KG1 (cell line): ENCODE measurements around the gene CACNG7.
"Not testable (repeated sequence)": the region's sequence is repeated elsewhere in the genome, so short reads cannot be mapped to it uniquely, and the experiment has no call there.

Source experiments
- DNase-seq: peaks from one replicate; lab custom pipeline; 2025; lab: John Stamatoyannopoulos, UW

The CACNG7 gene

DNA sequence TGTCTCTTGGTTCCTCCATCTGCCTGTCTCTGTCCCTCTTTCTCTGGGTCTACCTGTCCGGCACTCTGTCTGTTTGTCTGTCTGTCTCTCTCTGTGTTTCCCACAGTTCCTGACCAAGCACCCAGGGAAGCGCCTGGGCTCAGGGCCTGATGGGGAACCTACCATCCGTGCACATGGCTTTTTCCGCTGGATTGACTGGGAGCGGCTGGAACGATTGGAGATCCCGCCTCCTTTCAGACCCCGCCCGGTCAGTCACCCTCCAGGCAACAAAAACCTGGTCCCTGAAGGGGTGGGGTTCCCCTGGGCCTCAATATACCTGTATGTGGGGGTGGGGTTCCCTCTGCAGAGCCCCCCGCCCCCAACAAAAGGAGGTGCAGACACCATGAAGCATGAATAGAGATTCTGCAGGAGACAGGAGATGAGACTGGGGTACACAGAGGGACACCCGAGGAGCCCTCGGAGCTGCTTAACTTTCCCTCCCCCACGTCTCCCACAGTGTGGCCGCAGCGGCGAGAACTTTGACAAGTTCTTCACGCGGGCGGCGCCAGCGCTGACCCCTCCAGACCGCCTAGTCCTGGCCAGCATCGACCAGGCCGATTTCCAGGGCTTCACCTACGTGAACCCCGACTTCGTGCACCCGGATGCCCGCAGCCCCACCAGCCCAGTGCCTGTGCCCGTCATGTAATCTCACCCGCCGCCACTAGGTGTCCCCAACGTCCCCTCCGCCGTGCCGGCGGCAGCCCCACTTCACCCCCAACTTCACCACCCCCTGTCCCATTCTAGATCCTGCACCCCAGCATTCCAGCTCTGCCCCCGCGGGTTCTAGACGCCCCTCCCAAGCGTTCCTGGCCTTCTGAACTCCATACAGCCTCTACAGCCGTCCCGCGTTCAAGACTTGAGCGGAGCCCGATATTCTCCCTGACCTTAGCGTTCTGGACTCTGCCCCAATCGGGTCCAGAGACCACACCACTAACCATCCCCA lies 2.6 kb upstream of the CACNG7 start:
- no peak for DNase-seq

DNA sequence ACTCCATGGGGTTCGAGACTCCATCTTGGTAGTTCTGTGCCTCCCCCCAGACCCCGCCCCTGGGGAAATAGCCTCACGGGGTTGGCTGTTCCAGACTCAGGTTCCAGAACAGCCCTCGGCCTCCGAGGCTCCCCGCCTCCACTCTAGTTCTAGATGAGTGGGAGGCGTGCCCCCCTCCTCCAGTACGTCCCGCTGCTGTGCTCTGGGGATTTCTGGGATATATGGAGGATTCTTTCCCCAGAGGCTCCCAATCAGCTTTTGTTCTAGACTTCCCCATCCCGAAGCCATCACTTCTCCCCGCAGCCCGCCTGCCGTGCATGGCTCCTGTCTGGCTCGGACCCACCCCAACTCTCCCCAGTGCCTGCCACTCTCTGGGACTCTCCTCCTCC lies 1.9 kb upstream of the CACNG7 start:
- DNase-seq = no peak

DNA sequence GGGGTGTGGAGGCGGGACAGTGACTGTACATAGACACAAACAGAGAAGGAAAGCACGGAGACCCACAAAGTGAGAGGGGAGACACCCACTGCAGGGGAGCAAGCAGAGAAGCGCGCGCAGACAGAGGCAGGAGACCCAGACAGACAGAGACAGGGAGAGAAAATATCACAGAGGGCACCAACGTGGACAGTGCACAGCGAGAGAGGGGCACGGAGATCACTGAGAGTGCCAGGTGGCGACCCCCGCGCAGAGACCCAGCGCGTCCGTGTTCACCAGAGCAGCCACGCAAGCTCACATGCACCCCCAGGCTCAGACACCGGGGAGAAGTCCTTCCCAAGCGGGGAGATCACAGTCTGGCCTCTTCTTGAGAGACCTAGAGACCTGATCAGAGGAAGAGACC lies 1.4 kb upstream of the CACNG7 start:
- DNase-seq = no peak

DNA sequence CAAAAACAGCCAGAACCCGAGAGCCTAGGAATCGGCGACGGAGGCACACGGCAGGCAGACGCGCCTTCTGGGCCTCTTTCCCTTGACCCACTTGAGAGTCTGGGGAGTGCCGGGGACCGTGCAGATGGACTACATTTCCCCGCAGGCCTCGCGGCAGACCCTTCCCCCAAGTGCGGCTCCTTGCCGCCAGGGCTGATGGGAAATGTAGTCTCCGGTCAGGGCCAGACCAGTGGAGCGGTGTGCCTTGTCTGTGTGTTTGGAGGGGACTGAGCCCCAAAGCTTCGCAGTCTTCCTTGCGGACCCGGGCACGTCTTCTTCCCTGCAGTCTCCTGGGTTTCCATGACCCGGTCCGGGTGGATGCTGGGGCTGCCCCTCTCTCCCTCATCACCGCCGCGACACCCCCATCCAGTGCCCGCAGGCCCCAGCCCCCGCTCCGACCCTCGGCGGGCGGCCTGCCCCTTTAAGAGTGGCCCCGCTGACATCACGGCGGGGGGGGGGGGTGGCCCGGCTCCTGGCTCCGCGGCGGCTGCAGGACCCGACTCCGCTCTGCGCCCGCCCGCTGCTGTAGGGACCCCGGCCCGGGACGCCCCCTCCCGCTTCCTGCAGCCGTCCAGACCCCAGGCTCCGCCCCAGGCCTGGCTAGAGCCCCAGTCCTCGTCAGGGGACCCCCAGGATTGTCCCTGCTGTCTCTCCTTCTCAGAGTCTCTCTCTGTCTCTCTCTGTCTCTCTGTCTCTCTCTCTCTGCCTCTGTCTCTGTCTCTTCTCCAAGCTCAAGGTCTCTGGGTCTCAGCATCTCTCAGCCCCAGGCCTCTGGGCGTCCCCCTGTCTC lies 758 bp upstream of the CACNG7 start:
- peak; percentile 3 for DNase-seq

DNA sequence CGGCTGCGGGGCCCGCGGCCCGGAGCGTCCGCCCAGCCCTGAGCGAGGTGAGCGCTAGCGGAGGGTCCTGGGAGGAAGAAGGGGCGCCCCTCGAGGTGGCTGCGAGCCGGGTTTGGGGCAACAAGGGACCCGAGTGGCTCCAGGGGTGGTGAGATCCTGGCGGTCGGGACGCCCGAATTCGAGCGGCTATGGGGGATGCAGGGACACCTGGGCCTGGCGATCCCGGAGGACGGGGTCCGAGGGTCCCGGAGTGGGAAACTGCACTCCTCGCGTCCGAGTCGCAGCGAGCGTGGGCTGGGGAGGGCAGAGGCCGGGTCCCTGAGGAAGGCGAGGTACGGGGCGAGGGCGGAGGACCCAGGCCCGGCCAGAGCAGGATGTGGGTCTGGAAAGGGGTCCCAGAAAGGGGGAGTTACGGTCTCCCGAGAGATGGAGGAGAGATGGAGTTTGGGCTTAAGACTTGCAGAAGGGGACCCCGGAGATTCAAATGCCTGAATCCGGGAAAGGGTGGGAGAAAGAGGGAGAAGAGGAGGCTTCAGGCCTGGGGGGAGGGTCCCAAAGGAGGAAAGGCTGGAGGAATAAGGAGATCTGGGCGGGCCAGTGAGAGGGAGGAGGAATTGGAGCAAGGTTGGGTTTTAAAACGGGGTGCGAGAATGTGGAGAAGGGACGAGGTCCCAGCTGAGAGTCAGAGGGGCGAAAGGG lies 542 bp downstream of the CACNG7 start:
- DNase-seq = no peak

DNA sequence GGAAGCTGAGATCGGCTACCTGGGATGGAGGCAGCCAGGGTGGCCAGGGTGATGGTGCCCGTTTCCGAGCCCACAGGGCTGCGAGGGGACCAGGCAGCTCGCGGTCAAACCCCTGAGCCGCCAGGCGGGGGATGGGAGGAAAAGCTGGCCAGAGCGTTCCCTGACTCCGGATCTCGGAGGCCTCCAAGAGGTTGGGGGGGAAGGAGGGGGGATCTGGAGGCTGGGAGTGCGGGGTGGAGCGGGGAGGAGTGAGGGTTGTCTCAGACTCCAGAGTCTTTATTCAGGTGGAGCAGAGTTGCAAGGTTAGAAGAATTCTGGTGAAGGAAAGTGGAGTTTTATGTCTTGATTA lies 1.1 kb downstream of the CACNG7 start:
- no peak for DNase-seq

DNA sequence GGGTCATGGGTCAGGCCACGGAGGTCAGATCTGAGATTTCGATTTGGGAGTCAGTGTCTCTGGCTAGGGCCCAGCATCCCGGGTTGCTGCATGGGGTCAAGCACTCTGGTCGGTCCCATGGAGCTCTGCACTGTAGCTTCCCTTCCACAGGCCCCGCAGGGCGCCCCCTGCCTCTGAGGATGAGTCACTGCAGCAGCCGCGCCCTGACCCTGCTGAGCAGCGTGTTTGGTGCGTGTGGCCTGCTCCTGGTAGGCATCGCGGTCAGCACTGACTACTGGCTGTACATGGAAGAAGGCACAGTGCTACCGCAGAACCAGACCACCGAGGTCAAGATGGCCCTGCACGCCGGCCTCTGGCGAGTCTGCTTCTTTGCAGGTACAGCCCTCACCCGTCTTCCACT lies 3.6 kb downstream of the CACNG7 start:
- no peak for DNase-seq

DNA sequence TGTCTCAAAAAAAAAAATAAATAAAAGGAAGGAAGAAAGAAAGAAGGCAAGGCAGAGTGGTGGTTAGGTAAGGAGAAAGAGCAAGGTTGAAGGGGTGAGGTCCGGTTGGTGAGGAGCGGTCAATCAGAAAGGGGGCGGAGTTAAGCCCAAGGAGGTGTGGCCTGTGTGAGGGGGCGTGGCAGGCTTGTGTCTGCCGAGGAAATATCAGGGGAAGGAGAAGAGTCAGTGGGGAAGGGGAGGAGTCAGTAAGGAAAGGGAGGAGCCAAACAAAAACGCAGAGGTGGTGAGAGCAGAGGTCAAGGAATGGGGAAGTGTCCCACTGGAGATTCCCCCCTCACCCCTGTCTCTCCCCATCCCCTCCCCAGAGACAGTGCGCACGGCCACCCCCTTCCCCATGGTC lies 5.9 kb downstream of the CACNG7 start:
- DNase-seq = no peak

DNA sequence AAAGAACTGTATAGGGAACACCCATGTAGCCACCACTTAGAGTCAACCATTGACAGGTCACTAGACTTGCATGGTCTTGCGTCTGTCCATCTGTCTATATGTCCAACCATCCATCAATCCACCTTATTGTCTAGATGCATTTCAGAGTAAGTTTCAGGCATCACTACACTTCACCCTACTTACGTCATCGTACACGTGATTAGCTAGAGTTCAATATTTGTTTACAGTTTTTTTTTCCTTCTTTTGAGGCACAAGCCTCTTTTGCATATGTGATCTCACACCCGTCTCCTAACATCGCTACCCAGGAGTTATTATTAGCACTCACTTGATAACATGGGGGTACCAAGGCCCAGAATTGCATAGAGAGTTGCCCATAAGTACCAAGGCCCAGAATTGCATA lies 6.9 kb downstream of the CACNG7 start:
- DNase-seq = no peak

DNA sequence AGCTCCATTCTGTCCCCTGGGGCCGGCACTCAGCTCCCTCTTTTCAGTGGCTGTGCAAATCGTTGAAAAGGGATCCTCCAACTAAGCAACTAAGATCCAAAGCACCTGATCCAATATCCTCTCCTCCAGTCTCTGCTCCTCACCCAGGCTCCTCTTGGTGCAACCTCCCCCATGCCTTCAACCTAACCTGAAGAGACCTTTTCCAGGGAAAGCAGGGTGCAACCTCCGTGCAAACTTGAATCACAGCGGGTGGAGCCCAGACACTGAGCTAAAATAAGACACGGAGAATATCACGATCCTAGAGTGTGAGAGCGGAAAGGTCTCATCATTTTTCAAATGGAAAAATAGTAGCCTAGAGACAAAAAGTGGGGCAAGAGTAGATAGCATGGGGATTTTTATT lies 8.3 kb downstream of the CACNG7 start:
- no peak for DNase-seq

DNA sequence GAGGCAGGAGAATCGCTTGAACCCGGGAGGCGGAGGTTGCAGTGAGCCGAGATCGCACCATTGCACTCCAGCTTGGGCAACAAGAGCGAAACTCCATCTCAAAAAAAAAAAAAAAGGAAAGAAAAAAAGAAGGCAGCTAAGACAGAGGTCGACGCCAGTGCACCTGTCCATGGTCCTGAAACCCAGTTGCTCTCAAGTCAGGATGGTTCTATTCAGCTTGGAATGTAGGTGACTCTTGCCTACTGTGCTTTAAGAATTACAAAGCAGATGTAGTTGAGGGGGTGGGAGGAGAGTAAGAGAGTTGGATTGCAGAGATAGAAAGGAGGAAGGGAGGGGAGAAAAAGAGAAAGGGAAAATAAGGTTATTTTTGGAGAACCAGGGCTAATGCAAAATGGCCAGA lies 18.7 kb downstream of the CACNG7 start:
- DNase-seq = peak; percentile 3

DNA sequence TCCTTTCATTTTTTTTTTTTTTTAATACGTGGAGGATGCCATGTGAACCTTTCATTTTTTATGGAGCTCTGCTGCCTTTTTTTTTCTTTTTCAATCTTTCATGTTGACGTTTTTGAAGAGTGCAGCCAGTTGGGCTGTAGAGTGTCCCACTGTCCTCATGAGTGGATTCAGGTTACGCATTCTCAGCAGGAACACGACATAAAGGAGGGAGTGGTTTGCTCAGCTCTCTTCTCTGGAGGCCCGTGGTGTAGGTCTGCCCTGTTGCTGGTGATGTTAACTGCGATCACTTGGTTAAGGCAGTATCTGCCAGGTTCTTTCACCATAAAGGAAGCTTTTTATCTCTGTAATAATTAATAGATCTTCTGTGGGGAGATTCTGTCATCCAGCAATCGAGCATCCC lies 27.0 kb downstream of the CACNG7 start:
- DNase-seq = no peak

DNA sequence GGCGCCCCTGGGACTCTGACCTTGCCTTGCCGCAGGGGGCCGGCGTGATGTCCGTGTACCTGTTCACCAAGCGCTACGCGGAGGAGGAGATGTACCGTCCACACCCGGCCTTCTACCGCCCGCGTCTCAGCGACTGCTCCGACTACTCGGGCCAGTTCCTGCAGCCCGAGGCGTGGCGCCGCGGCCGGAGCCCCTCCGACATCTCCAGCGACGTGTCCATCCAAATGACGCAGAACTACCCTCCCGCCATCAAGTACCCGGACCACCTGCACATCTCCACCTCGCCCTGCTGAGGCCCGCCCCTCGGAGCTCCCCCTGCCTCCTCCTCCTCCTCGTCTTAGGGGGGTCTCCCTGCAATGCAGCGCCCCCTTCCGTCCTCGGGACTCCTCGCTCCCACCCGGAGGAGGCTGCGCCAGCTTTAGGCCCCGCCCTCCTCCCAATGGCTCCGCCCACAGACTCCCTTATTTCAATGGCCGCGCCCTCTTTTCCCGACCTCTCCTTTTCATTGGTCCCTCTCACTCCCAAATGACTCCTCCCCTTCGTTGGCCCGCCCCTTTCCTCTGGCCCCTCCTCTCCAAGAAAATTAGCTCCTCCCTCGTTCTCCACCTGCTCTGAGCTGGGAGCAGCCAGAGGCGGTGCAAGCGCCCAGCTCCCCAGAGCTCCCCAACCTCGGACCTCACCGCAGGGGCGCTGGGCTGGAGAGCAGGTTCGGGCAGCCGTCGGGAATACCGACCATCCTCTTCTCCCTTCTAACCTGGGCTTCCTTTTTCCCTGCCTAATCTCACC lies 33.1 kb downstream of the CACNG7 start:
- DNase-seq = no peak

DNA sequence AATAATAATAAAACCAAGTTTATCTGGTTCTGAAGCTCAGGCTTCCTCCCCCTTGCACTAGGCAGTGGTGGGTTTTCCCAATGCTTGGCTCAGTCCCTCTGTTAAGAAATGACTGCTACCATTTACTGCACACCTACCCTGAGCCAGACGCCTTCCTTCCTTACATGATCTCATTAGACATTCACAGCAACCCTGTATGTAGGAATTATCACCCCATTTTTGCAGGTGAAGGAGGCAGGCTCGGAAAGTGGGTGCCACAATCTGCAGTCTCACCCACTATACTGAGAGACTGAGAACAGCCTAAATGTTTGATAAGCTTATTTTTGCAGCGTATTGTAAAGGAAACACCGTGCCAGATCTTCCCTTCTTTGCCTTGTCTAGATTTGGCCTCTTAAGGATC lies 35.3 kb downstream of the CACNG7 start:
- no peak for DNase-seq

DNA sequence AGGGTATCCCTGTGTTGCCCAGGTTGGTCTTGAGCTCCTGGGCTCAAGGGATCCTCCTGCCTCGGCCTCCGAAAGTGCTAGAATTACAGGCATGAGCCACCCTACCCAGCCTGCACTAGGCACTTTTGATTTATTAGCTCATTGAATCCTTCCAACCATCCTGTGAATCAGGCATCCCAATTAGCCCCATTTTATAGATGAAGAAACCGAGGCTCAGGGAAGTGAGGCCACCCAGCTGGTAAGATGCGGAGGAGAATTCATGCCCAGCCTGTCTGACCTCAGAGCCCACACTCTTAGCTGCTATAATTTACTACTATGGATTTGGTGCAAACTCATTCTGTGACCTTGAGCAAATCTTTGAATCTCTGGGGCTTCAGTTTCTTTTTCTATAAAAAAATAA lies 35.9 kb downstream of the CACNG7 start:
- no peak for DNase-seq

DNA sequence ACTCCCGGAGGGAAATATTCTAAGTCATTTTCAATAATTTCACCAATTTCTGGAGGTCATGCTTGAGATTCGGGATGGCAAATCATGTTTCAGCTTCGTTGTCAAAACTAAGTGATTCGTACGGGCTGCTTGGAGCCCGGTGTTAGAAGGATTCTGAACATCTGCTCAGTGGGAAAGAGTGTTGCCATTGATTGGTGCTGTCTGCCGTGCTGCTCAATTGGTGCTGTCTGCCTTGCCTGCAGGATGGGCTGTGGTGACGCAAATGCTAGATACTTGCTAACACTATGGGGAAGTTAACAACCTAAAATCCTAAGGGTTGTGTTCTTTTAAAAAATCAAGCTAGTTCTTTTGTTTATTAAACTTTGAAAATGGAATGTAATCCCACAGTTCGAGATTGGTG lies 36.4 kb downstream of the CACNG7 start:
- DNase-seq = no peak

DNA sequence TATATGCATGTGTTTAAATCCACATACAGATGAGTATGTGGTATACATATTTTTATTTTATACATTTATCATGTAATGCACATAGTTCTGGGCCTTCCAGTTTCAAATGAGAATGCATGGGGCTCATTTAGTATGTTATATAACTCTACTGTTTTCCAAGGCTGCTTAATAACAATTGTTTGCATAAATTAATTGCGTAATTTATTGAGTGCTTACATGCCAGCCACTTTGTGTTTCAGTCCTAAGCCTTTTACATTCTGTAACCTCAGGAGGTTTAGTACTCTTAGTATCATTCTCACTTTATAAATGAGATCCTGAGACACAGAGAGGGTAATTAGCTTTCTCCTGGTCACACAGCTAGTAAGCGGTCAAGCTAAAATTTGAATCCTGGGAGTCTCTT lies 36.9 kb downstream of the CACNG7 start:
- DNase-seq = no peak

DNA sequence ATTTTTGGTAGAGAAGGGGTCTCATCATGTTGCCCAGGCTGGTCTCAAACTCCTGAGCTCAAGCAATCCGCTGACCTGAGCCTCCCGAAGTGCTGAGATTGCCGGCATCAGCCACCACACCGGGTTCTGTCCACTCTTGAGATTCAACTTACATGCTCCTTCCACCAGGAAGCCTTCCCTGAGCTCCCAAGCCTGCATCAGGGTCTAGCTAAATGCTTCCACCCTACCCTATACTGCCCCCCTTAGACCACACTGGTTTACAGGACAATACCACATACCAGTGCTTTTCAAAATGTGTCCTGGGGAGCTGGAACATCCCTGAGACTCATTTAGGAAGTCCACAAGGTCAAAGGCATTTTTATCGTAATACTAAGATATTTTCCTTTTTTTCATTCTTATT lies 38.5 kb downstream of the CACNG7 start:
- no peak for DNase-seq

DNA sequence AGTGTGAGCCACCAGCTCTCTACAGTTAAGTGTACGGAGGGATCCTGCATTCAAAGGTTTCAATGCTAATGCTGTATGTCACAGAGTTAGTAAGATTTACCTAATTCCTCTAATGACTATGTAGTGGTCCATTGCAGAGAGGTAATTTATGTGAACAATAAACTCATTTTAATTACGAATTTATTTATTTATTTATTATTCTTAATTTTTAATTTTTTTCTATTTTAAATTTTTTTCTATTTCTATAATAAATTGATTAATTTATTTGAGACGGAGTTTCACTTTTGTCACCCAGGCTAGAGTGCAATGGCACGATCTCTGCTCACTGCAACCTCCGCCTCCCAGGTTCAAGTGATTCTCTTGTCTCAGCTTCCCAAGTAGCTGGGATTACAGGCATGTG lies 39.5 kb downstream of the CACNG7 start:
- not testable (repeated sequence) for DNase-seq

DNA sequence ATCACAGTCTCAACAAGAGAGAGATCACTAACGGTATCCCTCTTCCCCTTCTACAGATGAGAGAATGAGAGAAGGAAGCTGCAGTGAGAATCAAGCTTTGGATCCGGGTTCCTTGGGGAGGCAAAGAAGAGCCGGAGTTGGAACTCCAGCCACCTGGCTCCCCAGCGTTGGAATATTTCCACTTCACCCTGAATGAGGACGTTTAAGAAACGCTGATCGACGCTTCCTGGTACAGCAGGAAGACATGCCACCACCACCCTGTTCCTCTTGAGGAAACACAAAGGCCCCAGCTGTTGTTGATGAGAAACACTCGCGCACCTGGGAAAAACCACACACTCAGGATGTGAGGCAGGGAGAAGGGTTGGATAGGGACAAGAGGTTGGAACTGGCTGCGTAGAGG lies 42.4 kb downstream of the CACNG7 start:
- DNase-seq = no peak

DNA sequence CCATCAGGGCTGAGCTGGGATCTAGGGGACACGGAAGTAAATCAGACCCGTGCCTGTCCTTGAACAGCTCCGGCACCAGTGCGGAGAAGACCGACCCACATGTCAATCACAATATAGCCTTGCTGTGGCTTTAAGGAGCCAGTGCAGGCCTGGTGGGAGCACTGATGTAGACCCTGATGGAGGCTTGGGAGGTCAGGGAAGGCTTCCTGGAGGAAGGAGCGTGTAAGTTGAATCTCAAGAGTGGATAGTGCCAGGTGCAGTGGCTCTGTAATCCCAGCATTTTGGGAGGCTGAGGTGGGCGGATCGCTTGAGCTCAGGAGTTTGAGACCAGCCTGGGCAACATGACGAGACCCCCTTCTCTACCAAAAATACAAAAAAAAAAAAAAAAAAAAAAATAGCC lies 42.9 kb downstream of the CACNG7 start:
- DNase-seq = no peak

DNA sequence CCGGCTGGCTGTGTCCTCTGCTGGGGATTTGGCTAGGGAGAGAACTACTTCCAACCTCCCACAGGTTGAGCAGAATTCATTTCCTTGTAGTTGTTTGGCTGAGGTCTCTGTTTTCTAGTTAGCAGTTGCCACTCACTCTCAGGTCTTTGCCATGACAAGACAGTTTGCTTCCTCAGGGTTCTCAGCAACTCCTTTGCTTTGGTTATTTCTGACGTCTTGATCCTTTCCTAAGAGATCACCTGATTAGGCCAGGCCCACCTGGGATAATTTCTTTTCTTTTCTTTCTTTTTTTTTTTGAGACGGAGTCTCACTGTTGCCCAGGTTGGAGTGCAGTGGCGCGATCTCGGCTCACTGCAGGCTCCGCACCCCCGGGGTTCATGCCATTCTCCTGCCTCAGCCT lies 44.3 kb downstream of the CACNG7 start:
- DNase-seq = no peak
